ENCODE measurements around the gene UBR7. TPM values are rescaled to one million over a fixed set of nuclear protein-coding genes. Genes with fewer than 3 reads are reported as not detected.

The UBR7 gene
- total RNA-seq = 26.9 and 28.4 TPM in 2 replicates

GRCh38 chr14:93206793-93207467 lies at the start of gene UBR7, which contains the start of gene GON7:
Gene UBR7 (plus strand): TSS chr14:93207256. CDS start chr14:93207292, 36 bp downstream.
Gene GON7 (minus strand): TSS chr14:93207065. CDS start chr14:93207037, 28 bp downstream.

GRCh38 chr14:93184391-93185348 lies 22.4 kb upstream of the UBR7 start, which contains the start of the genes LYSET and MOAP1:
Gene LYSET (plus strand): TSS chr14:93185317. CDS start chr14:93185406, 89 bp downstream.
Gene MOAP1 (minus strand): TSS chr14:93184897. CDS start chr14:93184242, 655 bp downstream.

Other genes with a start within 250 kb of the UBR7 start
- 10.8 and 14.3 TPM in 2 replicates for gene ITPK1, start 91.3 kb upstream of the UBR7 start, total RNA-seq
- gene MOAP1, start 22.4 kb upstream of the UBR7 start, total RNA-seq = 7.4 and 8.0 TPM in 2 replicates
- 5.5 and 5.7 TPM in 2 replicates for gene LYSET, start 21.9 kb upstream of the UBR7 start, total RNA-seq
- 9.7 and 15.6 TPM in 2 replicates for gene GON7, start 191 bp upstream of the UBR7 start, total RNA-seq
- 6.7 and 6.8 TPM in 2 replicates for gene BTBD7, start 125.8 kb downstream of the UBR7 start, total RNA-seq
- gene COX8C, start 139.9 kb downstream of the UBR7 start, total RNA-seq = not detected in 2 replicates
- not detected in 2 replicates for gene UNC79, start 223.7 kb downstream of the UBR7 start, total RNA-seq

Data from bronchus fibroblast of lung (primary cell).